Stimulated activated CD4-positive, alpha-beta T cell treated with anti-CD3 and anti-CD28 coated beads, Interleukin-2, amount 100 ng/mL, for 24 hours (primary cell): ENCODE data around the gene CRYBA1.
A peak's percentile ranks its signal among the peaks of the same experiment; 100 is the strongest.

Source experiments
- DNase-seq, 2 donors: peaks; one replicate each; pipeline ENCODE4 v3.0.0-alpha.2; 2020

The CRYBA1 gene

GRCh38 chr17:29283961-29284360, 37.3 kb downstream of the CRYBA1 start:
- DNase-seq = no peak

- DNase-seq = no peak
Observed at GRCh38 chr17:29289852-29290251, 43.2 kb downstream of the CRYBA1 start.

GRCh38 chr17:29291163-29291752, 44.6 kb downstream of the CRYBA1 start:
- no peak for DNase-seq

GRCh38 chr17:29292071-29292991, 45.7 kb downstream of the CRYBA1 start:
- peak; percentile 55 for DNase-seq

GRCh38 chr17:29292992-29293889, 46.6 kb downstream of the CRYBA1 start:
- DNase-seq = peak; percentile 65 to 74

- DNase-seq = peak; percentile 98 to 99
Observed at GRCh38 chr17:29293890-29294579, 47.4 kb downstream of the CRYBA1 start, which contains the start of gene NUFIP2. Gene NUFIP2 (minus strand): TSS chr17:29294148. CDS start chr17:29294059, 89 bp downstream.

- DNase-seq = no peak
Observed at GRCh38 chr17:29294580-29294900, 47.9 kb downstream of the CRYBA1 start.

GRCh38 chr17:29295420-29295819, 48.8 kb downstream of the CRYBA1 start:
- no peak for DNase-seq

GRCh38 chr17:29299031-29299430, 52.4 kb downstream of the CRYBA1 start:
- no peak for DNase-seq

- no peak for DNase-seq
Observed at GRCh38 chr17:29303386-29303785, 56.7 kb downstream of the CRYBA1 start.
